Lower leg skin (tissue), 3 donors: Measurements from ENCODE around the gene CPTP.

ENCODE experiments used
- POLR2A ChIP-seq, 2 donors: fragments of 450-650 bp; IDR thresholded peaks; one replicate each; pipeline ENCODE4 v1.6.1; 2016 to 2017; ENCODE audit warnings: antibody characterized with exemption in 2 of 2, mild to moderate bottlenecking in 1 of 2, moderate library complexity in 1 of 2
- TF ChIP-seq, protein P1 (sequence below), 3 donors: fragments of 450-650 bp; IDR thresholded peaks; one replicate each; pipeline ENCODE4 v1.5.1; 2016; ENCODE audit warnings: antibody characterized with exemption in 3 of 3, mild to moderate bottlenecking in 3 of 3, moderate library complexity in 2 of 3

GRCh38 chr1:1359664-1360468, 35.3 kb downstream of the CPTP start:
- TF ChIP-seq, protein P1, sequence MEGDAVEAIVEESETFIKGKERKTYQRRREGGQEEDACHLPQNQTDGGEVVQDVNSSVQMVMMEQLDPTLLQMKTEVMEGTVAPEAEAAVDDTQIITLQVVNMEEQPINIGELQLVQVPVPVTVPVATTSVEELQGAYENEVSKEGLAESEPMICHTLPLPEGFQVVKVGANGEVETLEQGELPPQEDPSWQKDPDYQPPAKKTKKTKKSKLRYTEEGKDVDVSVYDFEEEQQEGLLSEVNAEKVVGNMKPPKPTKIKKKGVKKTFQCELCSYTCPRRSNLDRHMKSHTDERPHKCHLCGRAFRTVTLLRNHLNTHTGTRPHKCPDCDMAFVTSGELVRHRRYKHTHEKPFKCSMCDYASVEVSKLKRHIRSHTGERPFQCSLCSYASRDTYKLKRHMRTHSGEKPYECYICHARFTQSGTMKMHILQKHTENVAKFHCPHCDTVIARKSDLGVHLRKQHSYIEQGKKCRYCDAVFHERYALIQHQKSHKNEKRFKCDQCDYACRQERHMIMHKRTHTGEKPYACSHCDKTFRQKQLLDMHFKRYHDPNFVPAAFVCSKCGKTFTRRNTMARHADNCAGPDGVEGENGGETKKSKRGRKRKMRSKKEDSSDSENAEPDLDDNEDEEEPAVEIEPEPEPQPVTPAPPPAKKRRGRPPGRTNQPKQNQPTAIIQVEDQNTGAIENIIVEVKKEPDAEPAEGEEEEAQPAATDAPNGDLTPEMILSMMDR (IDR thresholded peaks at IDR 0.05), result no peak
- no peak for TF ChIP-seq POLR2A (IDR thresholded peaks at IDR 0.05)
